Loucy (cell line): ENCODE data around the gene RNF32.
A peak's percentile ranks its signal among the peaks of the same experiment; 100 is the strongest.
"Not testable (repeated sequence)": the region's sequence is repeated elsewhere in the genome, so short reads cannot be mapped to it uniquely, and the experiment has no call there.

Experiments
- H2AFZ ChIP-seq: fragments of 200-600 bp; sonication (generic); 2 replicates; pipeline ENCODE4 v1.6.0; 2016; ENCODE audit warnings: antibody characterized with exemption, mild to moderate bottlenecking, low read length, moderate library complexity
- H3F3A ChIP-seq: fragments of 200-600 bp; 2 replicates; pipeline ENCODE4 v1.6.0; 2016; ENCODE audit warnings: antibody characterized with exemption, low read depth, mild to moderate bottlenecking
- H3K27me3 ChIP-seq: fragments of 200-600 bp; sonication (generic); 2 replicates; pipeline ENCODE4 v1.6.1; 2014; ENCODE audit warnings: low read length, mild to moderate bottlenecking; ENCODE audit not compliant: insufficient read depth, poor library complexity, severe bottlenecking
- H3K36me3 ChIP-seq: fragments of 200-600 bp; sonication (generic); 2 replicates; pipeline ENCODE4 v1.6.1; 2016; ENCODE audit warnings: low read length; ENCODE audit not compliant: insufficient read depth
- H3K4me1 ChIP-seq: fragments of 200-600 bp; sonication (generic); 2 replicates; pipeline ENCODE4 v1.5.1; 2014; ENCODE audit warnings: low read length, mild to moderate bottlenecking; ENCODE audit not compliant: insufficient read depth, poor library complexity, severe bottlenecking
- H3K4me2 ChIP-seq: fragments of 200-600 bp; sonication (generic); 2 replicates; pipeline ENCODE4 v1.6.0; 2014; ENCODE audit warnings: antibody characterized with exemption, low read length, low read depth, mild to moderate bottlenecking; ENCODE audit not compliant: poor library complexity, severe bottlenecking
- H3K4me3 ChIP-seq: fragments of 200-600 bp; sonication (generic); 2 replicates; pipeline ENCODE4 v1.5.1; 2014; ENCODE audit warnings: low read length, mild to moderate bottlenecking, mixed read lengths; ENCODE audit not compliant: poor library complexity, severe bottlenecking
- H3K79me2 ChIP-seq: fragments of 200-600 bp; sonication (generic); 2 replicates; pipeline ENCODE4 v1.6.1; 2014; ENCODE audit warnings: low read length; ENCODE audit not compliant: insufficient read depth
- H3K9ac ChIP-seq: fragments of 200-600 bp; sonication (generic); 2 replicates; pipeline ENCODE4 v1.6.0; 2014; ENCODE audit warnings: mild to moderate bottlenecking, low read depth, low read length, moderate library complexity; ENCODE audit not compliant: poor library complexity, severe bottlenecking
- H3K9me2 ChIP-seq: fragments of 200-600 bp; sonication (generic); replicated peaks from 2 replicates; pipeline ENCODE4 v1.6.1; 2016; ENCODE audit warnings: low read depth, low read length, mixed read lengths
- H3K9me3 ChIP-seq: fragments of 200-600 bp; sonication (generic); 2 replicates; pipeline ENCODE4 v1.6.1; 2014; ENCODE audit warnings: mild to moderate bottlenecking, antibody characterized with exemption, low read length, low read depth; ENCODE audit not compliant: insufficient read depth
- H4K20me1 ChIP-seq: fragments of 200-600 bp; sonication (generic); 2 replicates; pipeline ENCODE4 v1.6.0; 2014; ENCODE audit warnings: antibody characterized with exemption, low read length, mild to moderate bottlenecking; ENCODE audit not compliant: insufficient read depth, poor library complexity, severe bottlenecking
- CTCF ChIP-seq: fragments of 200-600 bp; sonication (generic); conservative IDR thresholded peaks from 2 replicates; pipeline ENCODE4 v1.5.1; 2014; ENCODE audit warnings: mild to moderate bottlenecking, antibody characterized with exemption, low read length
- EZH2phosphoT487 ChIP-seq: fragments of 200-600 bp; IDR thresholded peaks from 2 replicates; pipeline ENCODE4 v1.6.1; 2018; ENCODE audit warnings: antibody characterized with exemption, mild to moderate bottlenecking, moderate library complexity, borderline replicate concordance

Gene RNF32

GRCh38 chr7:156642306-156643045 lies 1.9 kb downstream of the RNF32 start:
- Histone ChIP-seq H3K9ac (no peak overlapping the region), H3K9me2 (no peaks in the 10 kb centered on the region), H3K27me3 (no peaks in the 10 kb centered on the region), H3K9me3 (no peaks in the 10 kb centered on the region), H3K4me1 (no peaks in the 10 kb centered on the region), H3K4me3 (no peak overlapping the region), H3K4me2 (no peak overlapping the region), H3F3A (no peaks in the 10 kb centered on the region), H2AFZ (no peak overlapping the region), H3K36me3 (no peaks in the 10 kb centered on the region), H4K20me1 (no peaks in the 10 kb centered on the region), H3K79me2 (no peaks in the 10 kb centered on the region)
- no peak for TF ChIP-seq CTCF
- TF ChIP-seq EZH2phosphoT487: no peak

DNA sequence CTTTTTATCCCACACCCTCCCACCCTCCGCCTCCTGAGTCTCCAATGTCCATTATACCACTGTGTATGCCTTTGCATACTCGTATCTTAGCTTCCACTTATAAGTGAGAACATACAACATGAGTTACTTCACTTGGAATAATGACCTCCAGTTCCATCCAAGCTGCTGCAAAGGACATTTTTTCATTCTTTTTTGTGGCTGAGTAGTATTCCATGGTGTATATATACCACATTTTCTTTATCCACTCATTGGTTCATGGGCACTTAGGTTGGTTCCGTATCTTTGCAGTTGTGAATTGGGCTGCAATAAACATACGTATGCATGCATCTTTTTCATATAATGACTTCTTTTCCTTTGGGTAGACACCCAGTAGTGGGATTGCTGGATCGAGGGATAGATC lies 6.8 kb downstream of the RNF32 start:
- not testable (repeated sequence) for H3K4me2 ChIP-seq, H3K9me2 ChIP-seq, H4K20me1 ChIP-seq, H3K79me2 ChIP-seq, H3K9me3 ChIP-seq, H2AFZ ChIP-seq, H3K9ac ChIP-seq, H3K4me1 ChIP-seq, H3F3A ChIP-seq, H3K36me3 ChIP-seq, H3K27me3 ChIP-seq, H3K4me3 ChIP-seq

- H3K9me2 ChIP-seq: no peaks in the 10 kb centered on the region
- H3F3A ChIP-seq: no peaks in the 10 kb centered on the region
- no peak overlapping the region for H2AFZ ChIP-seq
- H3K4me1 ChIP-seq: no peaks in the 10 kb centered on the region
- TF ChIP-seq EZH2phosphoT487 (no peak), CTCF (peak; percentile 46)
- no peak overlapping the region for H3K9ac ChIP-seq
- no peaks in the 10 kb centered on the region for H3K27me3 ChIP-seq
- no peaks in the 10 kb centered on the region for H3K36me3 ChIP-seq
- H3K4me3 ChIP-seq: no peak overlapping the region
- H3K79me2 ChIP-seq: no peaks in the 10 kb centered on the region
- no peaks in the 10 kb centered on the region for H4K20me1 ChIP-seq
- no peaks in the 10 kb centered on the region for H3K9me3 ChIP-seq
- H3K4me2 ChIP-seq: no peak overlapping the region
Observed at GRCh38 chr7:156650042-156650441, 9.5 kb downstream of the RNF32 start.

DNA sequence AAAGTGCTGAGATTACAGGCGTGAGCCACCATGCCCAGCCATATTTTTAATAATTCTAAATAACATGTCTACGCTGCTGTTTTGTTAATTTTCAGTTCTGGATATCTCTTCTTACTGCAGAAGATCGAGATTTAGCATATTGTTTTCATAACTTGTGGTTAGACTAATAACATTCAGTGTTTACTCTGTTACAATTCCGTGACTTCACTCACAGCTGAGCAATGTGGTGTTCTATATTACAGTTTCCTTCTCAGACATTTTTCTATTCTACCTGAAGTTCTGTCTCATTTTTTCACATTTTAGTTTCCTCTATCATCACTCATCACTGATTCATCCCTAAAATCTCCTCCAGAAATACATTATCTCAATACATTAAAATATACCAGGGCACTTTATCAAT lies 10.9 kb downstream of the RNF32 start:
- H3K79me2 ChIP-seq: no peaks in the 10 kb centered on the region
- H2AFZ ChIP-seq: no peak overlapping the region
- no peaks in the 10 kb centered on the region for H3K4me1 ChIP-seq
- TF ChIP-seq CTCF (no peak), EZH2phosphoT487 (no peak)
- H4K20me1 ChIP-seq: no peaks in the 10 kb centered on the region
- H3K36me3 ChIP-seq: no peaks in the 10 kb centered on the region
- no peaks in the 10 kb centered on the region for H3K9me2 ChIP-seq
- H3K9me3 ChIP-seq: no peaks in the 10 kb centered on the region
- H3K4me2 ChIP-seq: no peak overlapping the region
- H3K9ac ChIP-seq: no peak overlapping the region
- H3F3A ChIP-seq: no peaks in the 10 kb centered on the region
- H3K4me3 ChIP-seq: no peak overlapping the region
- H3K27me3 ChIP-seq: no peaks in the 10 kb centered on the region
